CD4-positive, alpha-beta T cell treated with Interleukin-10 for 1 hour (primary cell): ENCODE measurements around the gene PUSL1.

Experiments
- DNase-seq: peaks from one replicate; pipeline ENCODE4 v3.0.0-alpha.2; 2020

PUSL1 gene, protein sequence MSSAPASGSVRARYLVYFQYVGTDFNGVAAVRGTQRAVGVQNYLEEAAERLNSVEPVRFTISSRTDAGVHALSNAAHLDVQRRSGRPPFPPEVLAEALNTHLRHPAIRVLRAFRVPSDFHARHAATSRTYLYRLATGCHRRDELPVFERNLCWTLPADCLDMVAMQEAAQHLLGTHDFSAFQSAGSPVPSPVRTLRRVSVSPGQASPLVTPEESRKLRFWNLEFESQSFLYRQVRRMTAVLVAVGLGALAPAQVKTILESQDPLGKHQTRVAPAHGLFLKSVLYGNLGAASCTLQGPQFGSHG

GRCh38 chr1:1307923-1308755 is at the start of gene PUSL1, which contains the start of gene ACAP3:
Gene PUSL1, plus strand, starts transcription at chr1:1308597. Its CDS starts 47 bp downstream, at chr1:1308644.
Gene ACAP3, minus strand, starts transcription at chr1:1307930. Its CDS starts 115 bp downstream, at chr1:1307815.
- DNase-seq, result peak; percentile 91

DNA sequence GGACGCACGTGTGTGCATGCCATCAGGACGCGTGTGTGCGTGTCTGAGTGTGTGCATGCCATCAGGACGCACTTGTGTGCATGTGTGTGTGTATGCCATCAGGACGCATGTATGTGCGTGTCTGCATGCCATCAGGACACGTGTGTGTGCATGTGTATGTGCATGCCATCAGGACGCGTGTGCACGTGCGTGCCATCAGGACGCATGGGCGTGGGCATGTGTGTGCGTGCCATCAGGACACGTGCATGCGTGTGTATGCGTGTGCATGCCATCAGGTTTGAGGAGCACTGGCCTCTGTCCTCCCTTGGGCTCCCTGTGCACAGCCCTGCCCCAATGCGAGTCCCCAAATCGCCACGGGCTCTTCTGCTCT is 49.3 kb upstream of the PUSL1 start:
- DNase-seq, result no peak

DNA sequence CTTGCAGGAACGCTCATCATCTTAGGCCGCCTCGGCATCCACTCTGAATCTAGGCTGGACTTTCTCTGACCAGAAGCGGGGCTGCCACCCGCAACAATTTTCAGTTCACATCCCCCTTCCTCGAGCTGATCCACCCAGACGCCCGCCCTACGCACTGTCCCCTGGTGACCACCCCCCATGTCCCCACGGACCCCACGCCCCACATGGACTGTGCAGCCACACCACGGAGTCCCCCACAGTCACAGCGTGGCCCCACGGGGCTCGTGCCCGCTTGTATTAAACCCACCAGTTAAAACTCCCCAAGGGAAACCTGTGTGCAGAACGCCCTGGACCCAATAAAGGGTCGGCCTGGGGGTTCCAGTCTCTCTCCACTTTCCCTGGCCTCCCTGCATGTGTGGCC is 48.9 kb upstream of the PUSL1 start:
- DNase-seq, result no peak

DNA sequence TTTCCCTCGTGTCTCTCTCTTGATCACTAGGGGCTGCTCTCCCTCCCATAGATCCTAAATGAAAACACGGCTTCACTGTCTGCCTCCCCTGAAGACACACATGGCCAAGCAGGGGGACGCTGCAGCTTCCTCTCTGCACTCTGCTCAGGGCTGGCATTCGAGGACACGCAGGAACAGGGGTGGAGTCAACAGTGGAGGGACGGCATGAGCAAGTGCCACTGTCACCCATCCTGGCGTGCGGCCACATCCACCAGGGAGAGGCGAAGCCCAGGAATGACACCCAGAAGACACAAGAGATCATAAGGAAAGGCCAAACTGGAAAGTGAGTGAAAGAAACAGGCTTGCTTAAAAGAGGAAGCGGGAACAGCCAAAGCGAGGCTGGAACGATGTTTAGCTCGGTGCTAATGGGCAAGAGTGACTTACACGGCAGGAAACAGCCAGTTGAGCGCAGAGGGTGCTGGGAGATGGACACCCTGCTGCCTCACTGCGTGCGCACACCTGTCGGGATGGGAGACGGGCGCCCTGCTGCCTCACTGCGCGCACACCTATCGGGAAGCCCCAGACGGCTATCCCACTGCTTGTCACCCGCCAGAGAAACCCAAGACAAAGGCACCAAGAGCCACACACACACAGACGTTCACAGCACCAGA is 48.3 kb upstream of the PUSL1 start:
- DNase-seq, result no peak

DNA sequence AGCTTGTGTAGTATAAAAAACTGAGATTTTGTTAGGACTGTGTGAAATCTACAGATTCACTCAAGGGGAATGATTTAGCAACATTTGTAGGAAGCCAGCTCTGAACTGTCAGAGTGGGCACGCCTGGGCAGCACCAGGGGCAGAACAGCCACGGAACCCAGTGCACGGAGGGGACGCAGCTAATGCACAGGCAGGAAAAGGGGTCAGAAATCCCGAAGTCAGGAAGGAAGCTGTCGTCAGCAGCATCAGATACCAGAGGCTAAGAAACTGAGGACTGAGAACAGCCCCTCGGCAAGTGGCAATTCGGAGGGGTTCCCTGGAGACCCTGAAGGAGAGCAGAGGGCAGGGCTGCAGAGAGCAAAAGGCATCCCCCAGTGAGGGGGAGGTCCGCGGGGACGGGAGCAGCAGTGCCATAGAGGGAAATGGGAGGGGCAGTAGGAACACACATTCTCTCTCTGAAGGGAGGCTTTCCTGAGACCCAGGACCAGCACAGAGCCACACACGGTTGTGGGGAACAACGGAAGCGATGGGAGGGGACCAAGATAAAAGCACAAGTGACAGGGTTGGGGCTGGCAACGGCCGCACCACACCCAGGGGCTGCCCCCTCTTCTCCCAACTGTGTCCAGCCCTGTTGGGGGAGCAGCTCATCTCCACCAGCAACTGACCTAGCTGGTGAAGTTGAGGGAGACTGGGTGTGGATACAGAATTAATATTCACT is 47.4 kb upstream of the PUSL1 start:
- no peak for DNase-seq

GRCh38 chr1:1262071-1262470 is 46.3 kb upstream of the PUSL1 start:
- no peak for DNase-seq

- DNase-seq, result no peak
Observed at GRCh38 chr1:1262758-1263157, 45.6 kb upstream of the PUSL1 start.

DNA sequence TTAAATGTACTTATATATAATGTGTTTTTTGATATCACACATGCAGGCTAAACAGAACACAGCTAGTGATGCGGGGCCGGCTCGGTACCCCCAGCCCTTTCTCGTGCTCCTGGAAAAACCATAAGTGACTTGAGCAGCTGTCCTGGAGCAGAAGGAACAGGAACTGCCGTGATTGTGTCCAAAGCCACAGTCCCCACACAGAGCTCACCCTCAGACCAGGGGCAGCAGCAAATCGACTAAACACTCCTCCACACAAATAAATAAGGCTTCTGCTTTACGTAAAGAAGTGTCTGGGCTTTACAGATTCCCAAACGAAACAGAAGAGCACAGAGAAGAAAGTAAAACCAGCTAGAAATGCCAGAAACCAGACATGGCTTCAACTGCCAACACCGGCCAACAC is 44.4 kb upstream of the PUSL1 start:
- DNase-seq, result no peak

GRCh38 chr1:1264868-1265272 is 43.5 kb upstream of the PUSL1 start:
- no peak for DNase-seq

GRCh38 chr1:1267488-1268283 is 40.7 kb upstream of the PUSL1 start:
- no peak for DNase-seq

- DNase-seq, result no peak
Observed at GRCh38 chr1:1268284-1268682, 40.1 kb upstream of the PUSL1 start.

- DNase-seq, result no peak
Observed at GRCh38 chr1:1270813-1271212, 37.6 kb upstream of the PUSL1 start.

GRCh38 chr1:1272341-1273208 is 35.8 kb upstream of the PUSL1 start:
- no peak for DNase-seq

DNA sequence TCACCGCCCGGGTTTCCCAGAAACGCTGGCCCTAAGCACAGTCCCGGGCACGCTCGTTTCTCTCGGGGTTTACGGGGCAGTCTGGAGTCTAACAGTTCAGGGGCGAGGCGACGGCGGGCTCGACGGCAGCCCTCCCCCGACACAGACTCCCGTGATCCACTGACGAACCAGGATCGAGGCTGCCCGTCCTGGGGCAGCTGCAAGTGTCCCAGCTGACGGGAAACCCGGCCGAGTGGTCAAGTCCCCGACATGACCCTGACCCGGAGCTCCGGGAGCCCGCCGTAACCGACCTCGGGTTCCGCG is 35.2 kb upstream of the PUSL1 start:
- DNase-seq, result no peak

DNA sequence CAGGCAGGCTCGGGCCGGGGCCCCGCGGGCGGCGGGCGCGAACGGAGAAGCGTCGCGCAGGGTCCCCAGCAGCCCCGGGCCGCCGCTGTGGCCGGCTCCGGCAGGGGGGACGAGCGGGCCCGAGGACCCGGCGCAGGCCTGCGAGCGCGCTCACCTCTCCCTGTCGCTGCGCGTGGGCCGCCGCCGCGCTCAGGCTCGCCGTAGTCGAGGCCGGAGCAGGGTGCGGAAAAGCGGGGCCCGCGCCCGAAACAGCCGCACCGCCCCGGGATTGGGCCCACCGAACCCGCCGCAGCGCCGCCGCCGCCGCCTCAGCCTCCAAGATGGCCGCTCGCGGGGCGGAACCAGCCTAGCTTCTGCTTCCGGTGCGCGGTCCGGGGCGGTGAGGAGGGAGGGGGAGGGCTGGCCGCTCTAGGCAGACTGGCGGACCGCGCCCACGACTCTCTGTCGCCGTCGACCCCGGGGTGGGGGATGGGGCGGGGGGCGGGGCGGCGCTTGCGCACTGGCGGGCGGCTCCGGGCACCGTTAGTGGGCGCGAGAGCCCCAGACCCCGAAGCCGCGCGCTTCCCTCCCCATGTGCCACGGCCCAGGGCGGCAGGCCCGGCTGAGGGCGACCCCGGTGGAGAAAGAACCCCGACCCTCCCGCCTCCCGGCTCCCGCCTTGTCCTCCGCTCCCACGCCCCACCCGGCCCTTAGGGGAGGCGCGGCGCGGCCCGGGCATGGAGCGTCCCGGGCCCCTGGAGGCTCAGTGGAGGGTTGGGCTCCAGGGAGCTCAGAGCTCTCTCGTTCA is 34.7 kb upstream of the PUSL1 start, which contains the start of gene UBE2J2:
Gene UBE2J2 (minus strand): TSS at position 343 of the 787 bp plus-strand sequence. CDS start 5,862 bp downstream, outside the sequence.
- peak; percentile 93 for DNase-seq

GRCh38 chr1:1274299-1274930 is 34.0 kb upstream of the PUSL1 start:
- no peak for DNase-seq

- DNase-seq, result no peak
Observed at GRCh38 chr1:1274931-1275431, 33.4 kb upstream of the PUSL1 start.

DNA sequence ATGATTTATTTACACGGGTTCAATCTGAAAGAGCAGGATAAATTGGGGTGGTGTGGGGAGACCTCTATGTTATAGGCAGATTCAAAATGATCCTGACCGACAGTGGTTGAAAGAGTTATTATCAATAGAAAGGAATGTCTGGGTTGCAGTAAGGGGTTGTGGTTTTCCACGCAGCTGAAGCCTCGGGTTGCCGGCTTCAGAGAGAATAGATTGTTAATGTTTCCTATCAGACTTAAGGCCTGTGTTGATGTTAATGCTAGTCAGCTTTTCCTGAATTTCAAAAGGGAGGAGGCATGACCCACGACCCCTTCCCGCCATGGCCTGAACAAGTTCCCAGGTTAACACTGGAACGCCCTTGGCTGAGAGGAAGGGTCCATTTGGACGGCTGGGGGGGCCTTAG is 32.6 kb upstream of the PUSL1 start:
- DNase-seq, result no peak

DNA sequence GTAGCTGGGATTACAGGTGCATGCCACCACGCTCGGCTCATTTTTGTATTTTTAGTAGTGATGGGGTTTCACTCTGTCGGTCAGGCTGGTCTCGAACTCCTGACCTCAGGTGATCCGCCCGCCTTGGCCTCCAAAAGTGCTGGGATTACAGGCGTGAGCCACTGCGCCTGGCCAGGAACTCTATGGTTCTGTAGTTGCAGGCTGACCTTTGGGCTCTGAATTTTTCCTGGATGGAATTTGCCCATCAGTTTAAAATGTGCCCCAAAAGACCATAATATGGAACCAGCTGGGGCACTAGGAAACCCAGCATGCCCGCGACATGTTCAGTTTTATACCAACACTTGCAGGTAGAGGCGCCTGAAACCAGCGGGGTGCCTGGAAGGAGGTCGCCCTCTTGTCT is 29.8 kb upstream of the PUSL1 start:
- DNase-seq, result no peak

GRCh38 chr1:1279028-1279427 is 29.4 kb upstream of the PUSL1 start:
- no peak for DNase-seq
